Fibroblast of lung (primary cell): ENCODE measurements around the gene FCMR. TPM values are rescaled to one million over a fixed set of nuclear protein-coding genes. Genes with fewer than 3 reads are reported as not detected.

Experiments used
- DNase-seq, 2 donors: peaks; one replicate each; pipeline versions ENCODE4 v3.0.0 to v3.0.0-alpha.2; 2010; ENCODE audit warnings: low read depth in 2 of 2
- H2AFZ ChIP-seq: 2 replicates; pipeline ENCODE4 v1.5.1; 2012; ENCODE audit warnings: low read length, control low read depth, inconsistent platforms
- H3K27ac ChIP-seq: 2 replicates; pipeline ENCODE4 v1.5.1; 2011; ENCODE audit warnings: low read length, control low read depth; ENCODE audit not compliant: insufficient read depth
- H3K27me3 ChIP-seq: 2 replicates; pipeline ENCODE4 v1.5.1; 2011; ENCODE audit warnings: mild to moderate bottlenecking, low read length; ENCODE audit not compliant: control insufficient read depth, insufficient read depth
- H3K36me3 ChIP-seq: 2 replicates; pipeline ENCODE4 v1.5.1; 2011; ENCODE audit warnings: low read length; ENCODE audit not compliant: control insufficient read depth, insufficient read depth
- H3K4me1 ChIP-seq: 2 replicates; pipeline ENCODE4 v1.5.1; 2011; ENCODE audit warnings: low read length; ENCODE audit not compliant: control insufficient read depth, insufficient read depth; ENCODE audit errors: extremely low read depth
- H3K4me2 ChIP-seq: 2 replicates; pipeline ENCODE4 v1.5.1; 2011; ENCODE audit warnings: low read length, control low read depth; ENCODE audit not compliant: insufficient read depth; ENCODE audit errors: extremely low read depth
- H3K4me3 ChIP-seq, 4 experiments: fragments of 200-600 bp in 1 of 4; sonication (generic) in 1 of 4; replicated peaks in 1 of 4; 2 replicates each; pipeline ENCODE4 v1.5.1; 2011 to 2016; ENCODE audit warnings: low read length in 4 of 4, low read depth in 3 of 4, mild to moderate bottlenecking in 3 of 4, control low read depth in 2 of 4, inconsistent platforms in 1 of 4, mixed read lengths in 1 of 4; ENCODE audit not compliant: insufficient read depth in 1 of 4; ENCODE audit errors: control extremely low read depth in 1 of 4
- H3K79me2 ChIP-seq: 2 replicates; pipeline ENCODE4 v1.5.1; 2012; ENCODE audit warnings: mild to moderate bottlenecking, low read length, inconsistent platforms; ENCODE audit not compliant: control insufficient read depth, insufficient read depth
- H3K9ac ChIP-seq: 2 replicates; pipeline ENCODE4 v1.5.1; 2011; ENCODE audit warnings: mild to moderate bottlenecking, low read length, control low read depth; ENCODE audit not compliant: insufficient read depth
- H3K9me3 ChIP-seq: 2 replicates; pipeline ENCODE4 v1.5.1; 2012; ENCODE audit warnings: low read depth, low read length; ENCODE audit not compliant: control insufficient read depth, insufficient read depth
- H4K20me1 ChIP-seq: 2 replicates; pipeline ENCODE4 v1.5.1; 2011; ENCODE audit warnings: low read length; ENCODE audit not compliant: control insufficient read depth, insufficient read depth; ENCODE audit errors: extremely low read depth
- CTCF ChIP-seq, 2 donors: IDR thresholded peaks in 1 of 2; conservative IDR thresholded peaks in 1 of 2; 1 replicate in 1 of 2; 2 replicates in 1 of 2; pipeline ENCODE4 v1.5.1; 2011 to 2012; ENCODE audit warnings: low read length in 2 of 2, control low read depth in 1 of 2, inconsistent platforms in 1 of 2, low read depth in 1 of 2, mild to moderate bottlenecking in 1 of 2
- EZH2 ChIP-seq: IDR thresholded peaks from 2 replicates; pipeline ENCODE4 v1.5.1; 2012; ENCODE audit warnings: low read length, control low read depth, mild to moderate bottlenecking; ENCODE audit errors: missing control alignments
- polyA plus RNA-seq, 2 donors: library from polyadenylated mRNA; depleted of rRNA in 1 of 2; stranded (reverse) in 1 of 2; unstranded in 1 of 2; fragments of >200 nt; gene quantifications; 2 replicates each; pipeline ENCODE4 v1.2.1, GENCODE V29; 2011 to 2012; ENCODE audit warnings: missing spikeins in 1 of 2
- total RNA-seq: library from RNA; depleted of rRNA; stranded (reverse); fragments of >200 nt; gene quantifications from 2 replicates; pipeline ENCODE4 v1.2.1, GENCODE V29; 2014

The FCMR gene
- total and polyA plus RNA-seq, 2 donors (not counting 1 experiment from before 2014, with no cell fraction given), result 0.33 to 4.3 TPM

- Histone ChIP-seq H3K9ac (no peak overlapping the region), H3K4me2 (no peak overlapping the region), H3K4me3 (no peak overlapping the region), H2AFZ (no peak overlapping the region), H3K4me1 (no peaks in the 10 kb centered on the region), H4K20me1 (no peaks in the 10 kb centered on the region), H3K27me3 (no peaks in the 10 kb centered on the region), H3K36me3 (no peaks in the 10 kb centered on the region), H3K9me3 (no peaks in the 10 kb centered on the region), H3K27ac (no peak overlapping the region), H3K79me2 (no peaks in the 10 kb centered on the region)
- no peak for TF ChIP-seq CTCF (conservative IDR thresholded peaks at IDR 0.05 in 1 of 2, IDR thresholded peaks at IDR 0.05 in 1 of 2; ENCODE audit: low read depth in 1 of 2, low read length in 2 of 2)
- no peak for TF ChIP-seq EZH2
- no peak for DNase-seq
Observed at GRCh38 chr1:206872139-206872538, 49.6 kb downstream of the FCMR start.

- H3K4me2 ChIP-seq, result no peak overlapping the region
- TF ChIP-seq CTCF (conservative IDR thresholded peaks at IDR 0.05 in 1 of 2, IDR thresholded peaks at IDR 0.05 in 1 of 2; ENCODE audit: low read depth in 1 of 2, low read length in 2 of 2) (no peak), EZH2 (no peak)
- H2AFZ ChIP-seq, result no peak overlapping the region
- H3K4me1 ChIP-seq, result no peaks in the 10 kb centered on the region
- no peaks in the 10 kb centered on the region for H3K27me3 ChIP-seq
- H3K9me3 ChIP-seq, result no peaks in the 10 kb centered on the region
- H3K27ac ChIP-seq, result no peak overlapping the region
- H4K20me1 ChIP-seq, result no peaks in the 10 kb centered on the region
- H3K79me2 ChIP-seq, result no peaks in the 10 kb centered on the region
- DNase-seq, result no peak
- no peaks in the 10 kb centered on the region for H3K36me3 ChIP-seq
- no peak overlapping the region for H3K9ac ChIP-seq
- no peak overlapping the region for H3K4me3 ChIP-seq
Observed at GRCh38 chr1:206868264-206868663, 53.5 kb downstream of the FCMR start.

- H3K27ac ChIP-seq, result no peak overlapping the region
- no peak for DNase-seq
- H3K9me3 ChIP-seq, result no peaks in the 10 kb centered on the region
- no peak overlapping the region for H2AFZ ChIP-seq
- no peak overlapping the region for H3K9ac ChIP-seq
- no peaks in the 10 kb centered on the region for H3K36me3 ChIP-seq
- no peaks in the 10 kb centered on the region for H3K4me1 ChIP-seq
- H3K27me3 ChIP-seq, result no peaks in the 10 kb centered on the region
- H3K4me3 ChIP-seq, result no peak overlapping the region
- TF ChIP-seq EZH2, result no peak
- TF ChIP-seq CTCF (conservative IDR thresholded peaks at IDR 0.05 in 1 of 2, IDR thresholded peaks at IDR 0.05 in 1 of 2; ENCODE audit: low read depth in 1 of 2, low read length in 2 of 2), result no peak
- H4K20me1 ChIP-seq, result no peaks in the 10 kb centered on the region
- H3K4me2 ChIP-seq, result no peak overlapping the region
- H3K79me2 ChIP-seq, result no peaks in the 10 kb centered on the region
Observed at GRCh38 chr1:206867716-206868115, 54.0 kb downstream of the FCMR start.
